Activated naive CD4-positive, alpha-beta T cell treated with anti-CD3 and anti-CD28 coated beads, Interleukin-2, amount 10 ng/mL, durations not matched to agents 7 days and 5 days (primary cell): Measurements from ENCODE around the gene CDKL1.
A peak's percentile ranks its signal among the peaks of the same experiment; 100 is the strongest.
"Not testable (repeated sequence)": the region's sequence is repeated elsewhere in the genome, so short reads cannot be mapped to it uniquely, and the experiment has no call there.

Experiments used
- CTCF ChIA-PET: fragments of 350-600 bp; sonication (Branson Sonifier 250); formaldehyde crosslinking; loops from one replicate; lab custom pipeline; 2021; ENCODE audit warnings: antibody characterized with exemption; lab: Charles Lee
- DNase-seq: peaks from one replicate; pipeline ENCODE4 v3.0.0-alpha.2; 2020
- H3K27ac Mint-ChIP-seq: one replicate; pipeline ENCODE4 v1.8.0; 2021; ENCODE audit warnings: mild to moderate bottlenecking, moderate library complexity, mixed read lengths
- H3K27me3 Mint-ChIP-seq: one replicate; pipeline ENCODE4 v1.8.0; 2021; ENCODE audit warnings: mild to moderate bottlenecking, mixed read lengths
- H3K36me3 Mint-ChIP-seq: one replicate; pipeline ENCODE4 v1.8.0; 2021; ENCODE audit warnings: mixed read lengths
- H3K4me1 Mint-ChIP-seq: one replicate; pipeline ENCODE4 v1.8.0; 2021; ENCODE audit warnings: mixed read lengths
- H3K4me3 Mint-ChIP-seq: one replicate; pipeline ENCODE4 v1.8.0; 2021; ENCODE audit warnings: mild to moderate bottlenecking, moderate library complexity, mixed read lengths
- H3K9me3 Mint-ChIP-seq: one replicate; pipeline ENCODE4 v1.8.0; 2021; ENCODE audit warnings: mixed read lengths

CDKL1 gene

GRCh38 chr14:50319721-50320120 lies 77.0 kb downstream of the CDKL1 start:
- no peaks in the 10 kb centered on the region for H3K27me3 Mint-ChIP-seq
- H3K27ac Mint-ChIP-seq, result no peak overlapping the region
- no peak for DNase-seq
- H3K4me1 Mint-ChIP-seq, result peaks cover 25% of the 10 kb centered on the region
- H3K9me3 Mint-ChIP-seq, result no peaks in the 10 kb centered on the region
- peaks cover 19% of the 10 kb centered on the region for H3K36me3 Mint-ChIP-seq
- CTCF ChIA-PET, result interaction anchor here (1.6 to 3.5 kb wide), 9 partner anchors 8 to 438 kb away, joined by 3 to 21 read pairs (median 6); partner anchors contain the start of genes DMAC2L, L2HGDH and MAP4K5
- H3K4me3 Mint-ChIP-seq, result no peak overlapping the region

GRCh38 chr14:50319293-50319692 lies 77.4 kb downstream of the CDKL1 start:
- H3K9me3 Mint-ChIP-seq, result peaks cover 1% of the 10 kb centered on the region
- CTCF ChIA-PET, result interaction anchor here (1.8 to 3.5 kb wide), 4 partner anchors 24 to 219 kb away, joined by 6 to 21 read pairs (median 14); partner anchors contain the start of gene MAP4K5
- H3K4me3 Mint-ChIP-seq, result no peak overlapping the region
- no peaks in the 10 kb centered on the region for H3K27me3 Mint-ChIP-seq
- H3K36me3 Mint-ChIP-seq, result peaks cover 20% of the 10 kb centered on the region
- H3K4me1 Mint-ChIP-seq, result peaks cover 26% of the 10 kb centered on the region
- H3K27ac Mint-ChIP-seq, result no peak overlapping the region
- no peak for DNase-seq

- no peak overlapping the region for H3K4me3 Mint-ChIP-seq
- peaks cover 37% of the 10 kb centered on the region for H3K4me1 Mint-ChIP-seq
- no peak overlapping the region for H3K27ac Mint-ChIP-seq
- no peaks in the 10 kb centered on the region for H3K27me3 Mint-ChIP-seq
- H3K9me3 Mint-ChIP-seq, result peaks cover 8% of the 10 kb centered on the region
- CTCF ChIA-PET, result interaction anchor here (0.6 to 2.1 kb wide), 10 partner anchors 10 to 540 kb away, joined by 3 to 12 read pairs (median 4); partner anchors contain the start of gene MAP4K5
- no peak for DNase-seq
- H3K36me3 Mint-ChIP-seq, result peaks cover 24% of the 10 kb centered on the region
Measured at GRCh38 chr14:50318031-50318626, 78.6 kb downstream of the CDKL1 start.

- H3K9me3 Mint-ChIP-seq, DNase-seq, H3K27me3 Mint-ChIP-seq, H3K27ac Mint-ChIP-seq, CTCF ChIA-PET: not testable (repeated sequence)
- Mint-ChIP-seq H3K4me3 (peak overlapping the region; percentile 19), H3K4me1 (peaks cover 44% of the 10 kb centered on the region), H3K36me3 (peaks cover 28% of the 10 kb centered on the region)
Measured at GRCh38 chr14:50314098-50314497, 82.6 kb downstream of the CDKL1 start.

GRCh38 chr14:50312734-50313054 lies 84.0 kb downstream of the CDKL1 start:
- CTCF ChIA-PET, result interaction anchor here (0.9 to 3.6 kb wide), 2 partner anchors 8 to 547 kb away, joined by 3 to 20 read pairs; no protein-coding TSS in a partner anchor
- H3K4me1 Mint-ChIP-seq, result peaks cover 42% of the 10 kb centered on the region
- no peaks in the 10 kb centered on the region for H3K27me3 Mint-ChIP-seq
- peaks cover 33% of the 10 kb centered on the region for H3K36me3 Mint-ChIP-seq
- H3K27ac Mint-ChIP-seq, result peak overlapping the region; percentile 97
- peaks cover 8% of the 10 kb centered on the region for H3K9me3 Mint-ChIP-seq
- DNase-seq, result no peak
- H3K4me3 Mint-ChIP-seq, result peak overlapping the region; percentile 90

- Mint-ChIP-seq H3K4me3 (peak within 1 kb of the TSS; percentile 90), H3K4me1 (peaks cover 40% of the 10 kb centered on the region), H3K27ac (peak within 1 kb of the TSS; percentile 97), H3K9me3 (peaks cover 8% of the 10 kb centered on the region), H3K27me3 (no peaks in the 10 kb centered on the region), H3K36me3 (peaks cover 33% of the 10 kb centered on the region)
- CTCF ChIA-PET, result interaction anchor here (1.4 to 3.6 kb wide), 2 partner anchors 9 to 481 kb away, joined by 3 to 20 read pairs; no protein-coding TSS in a partner anchor
- peak; percentile 94 for DNase-seq
Measured at GRCh38 chr14:50311972-50312733, 84.5 kb downstream of the CDKL1 start, which contains the start of the genes DMAC2L and L2HGDH. DMAC2L (plus strand) TSS chr14:50312324; CDS start chr14:50321488, 9,164 bp downstream. L2HGDH (minus strand) TSS chr14:50312229; CDS start chr14:50312150, 79 bp downstream.

GRCh38 chr14:50311337-50311971 lies 85.2 kb downstream of the CDKL1 start:
- peak overlapping the region; percentile 97 for H3K27ac Mint-ChIP-seq
- H3K4me3 Mint-ChIP-seq, result peak overlapping the region; percentile 90
- CTCF ChIA-PET, result interaction anchor here (1.4 to 3.6 kb wide), 2 partner anchors 9 to 482 kb away, joined by 3 to 20 read pairs; no protein-coding TSS in a partner anchor
- H3K9me3 Mint-ChIP-seq, result peaks cover 8% of the 10 kb centered on the region
- H3K27me3 Mint-ChIP-seq, result no peaks in the 10 kb centered on the region
- no peak for DNase-seq
- peaks cover 37% of the 10 kb centered on the region for H3K4me1 Mint-ChIP-seq
- peaks cover 32% of the 10 kb centered on the region for H3K36me3 Mint-ChIP-seq

- peaks cover 8% of the 10 kb centered on the region for H3K9me3 Mint-ChIP-seq
- no peak for DNase-seq
- peak overlapping the region; percentile 10 for H3K4me3 Mint-ChIP-seq
- peaks cover 32% of the 10 kb centered on the region for H3K4me1 Mint-ChIP-seq
- CTCF ChIA-PET, result interaction anchor here (3.6 kb wide), 1 partner anchor 10 kb away, joined by 20 read pairs; no protein-coding TSS in a partner anchor
- H3K27ac Mint-ChIP-seq, result no peak overlapping the region
- no peaks in the 10 kb centered on the region for H3K27me3 Mint-ChIP-seq
- H3K36me3 Mint-ChIP-seq, result peaks cover 26% of the 10 kb centered on the region
Measured at GRCh38 chr14:50310445-50310844, 86.2 kb downstream of the CDKL1 start.

GRCh38 chr14:50308363-50308915 lies 88.2 kb downstream of the CDKL1 start:
- H3K27me3 Mint-ChIP-seq, result no peaks in the 10 kb centered on the region
- no peak overlapping the region for H3K4me3 Mint-ChIP-seq
- H3K4me1 Mint-ChIP-seq, result peaks cover 23% of the 10 kb centered on the region
- CTCF ChIA-PET, result interaction anchor here (1.2 kb wide), 1 partner anchor 12 kb away, joined by 3 read pairs; no protein-coding TSS in a partner anchor
- no peak overlapping the region for H3K27ac Mint-ChIP-seq
- H3K9me3 Mint-ChIP-seq, result peaks cover under 1% of the 10 kb centered on the region
- H3K36me3 Mint-ChIP-seq, result peaks cover 16% of the 10 kb centered on the region
- no peak for DNase-seq

GRCh38 chr14:50303744-50304471 lies 92.8 kb downstream of the CDKL1 start:
- Mint-ChIP-seq H3K4me1 (peaks cover 1% of the 10 kb centered on the region), H3K9me3 (no peaks in the 10 kb centered on the region), H3K4me3 (no peak overlapping the region), H3K27ac (no peak overlapping the region), H3K36me3 (peaks cover 26% of the 10 kb centered on the region), H3K27me3 (no peaks in the 10 kb centered on the region)
- CTCF ChIA-PET, result no interaction called here
- no peak for DNase-seq

GRCh38 chr14:50301914-50302313 lies 94.8 kb downstream of the CDKL1 start:
- H3K36me3 Mint-ChIP-seq, result peaks cover 30% of the 10 kb centered on the region
- H3K4me3 Mint-ChIP-seq, result no peak overlapping the region
- CTCF ChIA-PET, result interaction anchor here (0.7 kb wide), 1 partner anchor 145 kb away, joined by 3 read pairs; no protein-coding TSS in a partner anchor
- no peak overlapping the region for H3K27ac Mint-ChIP-seq
- H3K27me3 Mint-ChIP-seq, result no peaks in the 10 kb centered on the region
- no peak for DNase-seq
- H3K9me3 Mint-ChIP-seq, result no peaks in the 10 kb centered on the region
- no peaks in the 10 kb centered on the region for H3K4me1 Mint-ChIP-seq

- Mint-ChIP-seq H3K4me1 (no peaks in the 10 kb centered on the region), H3K27me3 (no peaks in the 10 kb centered on the region)
- CTCF ChIA-PET, result no interaction called here
Measured at GRCh38 chr14:50299585-50299984, 97.1 kb downstream of the CDKL1 start.

GRCh38 chr14:50290306-50290705 lies 106.4 kb downstream of the CDKL1 start:
- no peak overlapping the region for H3K27ac Mint-ChIP-seq
- H3K9me3 Mint-ChIP-seq, result no peaks in the 10 kb centered on the region
- H3K27me3 Mint-ChIP-seq, result no peaks in the 10 kb centered on the region
- CTCF ChIA-PET, result no interaction called here
- no peak for DNase-seq
- H3K36me3 Mint-ChIP-seq, result peaks cover 18% of the 10 kb centered on the region
- H3K4me1 Mint-ChIP-seq, result no peaks in the 10 kb centered on the region
- no peak overlapping the region for H3K4me3 Mint-ChIP-seq

More at GRCh38 chr14:50299585-50299984, 97.1 kb downstream of the CDKL1 start:
- no peak overlapping the region for H3K4me3 Mint-ChIP-seq
- no peaks in the 10 kb centered on the region for H3K9me3 Mint-ChIP-seq
- DNase-seq, result no peak
- H3K36me3 Mint-ChIP-seq, result peaks cover 27% of the 10 kb centered on the region
- H3K27ac Mint-ChIP-seq, result no peak overlapping the region
